ENCODE measurements around the gene ASPSCR1.

ASPSCR1 gene, protein sequence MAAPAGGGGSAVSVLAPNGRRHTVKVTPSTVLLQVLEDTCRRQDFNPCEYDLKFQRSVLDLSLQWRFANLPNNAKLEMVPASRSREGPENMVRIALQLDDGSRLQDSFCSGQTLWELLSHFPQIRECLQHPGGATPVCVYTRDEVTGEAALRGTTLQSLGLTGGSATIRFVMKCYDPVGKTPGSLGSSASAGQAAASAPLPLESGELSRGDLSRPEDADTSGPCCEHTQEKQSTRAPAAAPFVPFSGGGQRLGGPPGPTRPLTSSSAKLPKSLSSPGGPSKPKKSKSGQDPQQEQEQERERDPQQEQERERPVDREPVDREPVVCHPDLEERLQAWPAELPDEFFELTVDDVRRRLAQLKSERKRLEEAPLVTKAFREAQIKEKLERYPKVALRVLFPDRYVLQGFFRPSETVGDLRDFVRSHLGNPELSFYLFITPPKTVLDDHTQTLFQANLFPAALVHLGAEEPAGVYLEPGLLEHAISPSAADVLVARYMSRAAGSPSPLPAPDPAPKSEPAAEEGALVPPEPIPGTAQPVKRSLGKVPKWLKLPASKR

DNA sequence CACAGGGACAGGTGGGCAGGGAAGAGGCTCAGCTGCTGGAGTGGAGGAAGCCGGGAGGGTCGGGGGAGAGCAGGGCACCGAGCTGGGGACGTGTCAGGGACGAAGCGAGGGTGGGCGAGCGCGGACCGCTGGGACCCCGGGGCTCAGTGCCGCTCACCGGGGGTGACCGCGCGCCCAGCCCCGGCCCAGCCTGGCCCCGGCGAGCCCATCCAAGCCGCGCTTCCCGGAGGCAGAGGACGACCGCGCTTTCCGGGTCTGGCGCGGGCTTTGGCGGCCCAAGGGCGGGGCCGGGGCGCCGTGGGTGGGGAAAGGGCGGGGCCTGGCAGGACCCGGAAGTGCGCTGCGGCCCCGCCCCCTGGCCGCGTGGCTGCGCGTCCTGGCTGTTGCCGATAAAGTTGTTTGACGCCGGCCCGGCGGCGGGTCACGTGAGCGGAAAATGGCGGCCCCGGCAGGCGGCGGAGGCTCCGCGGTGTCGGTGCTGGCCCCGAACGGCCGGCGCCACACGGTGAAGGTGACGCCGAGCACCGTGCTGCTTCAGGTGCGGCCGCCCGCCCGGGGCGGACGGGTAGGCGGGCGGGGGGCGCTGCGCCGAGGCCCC lies at the start of gene ASPSCR1:
ASPSCR1 (plus strand) TSS at position 419 of the 598 bp plus-strand sequence; CDS start at position 437, 18 bp downstream.
- DNase-seq: peak; percentile 78

- peak; percentile 84 to 89 for DNase-seq
Measured at GRCh38 chr17:81927653-81928543, 49.5 kb upstream of the ASPSCR1 start, which contains the start of gene MAFG. Gene MAFG, minus strand, starts transcription at chr17:81927735. Its CDS starts 4,550 bp downstream, at chr17:81923185.

DNA sequence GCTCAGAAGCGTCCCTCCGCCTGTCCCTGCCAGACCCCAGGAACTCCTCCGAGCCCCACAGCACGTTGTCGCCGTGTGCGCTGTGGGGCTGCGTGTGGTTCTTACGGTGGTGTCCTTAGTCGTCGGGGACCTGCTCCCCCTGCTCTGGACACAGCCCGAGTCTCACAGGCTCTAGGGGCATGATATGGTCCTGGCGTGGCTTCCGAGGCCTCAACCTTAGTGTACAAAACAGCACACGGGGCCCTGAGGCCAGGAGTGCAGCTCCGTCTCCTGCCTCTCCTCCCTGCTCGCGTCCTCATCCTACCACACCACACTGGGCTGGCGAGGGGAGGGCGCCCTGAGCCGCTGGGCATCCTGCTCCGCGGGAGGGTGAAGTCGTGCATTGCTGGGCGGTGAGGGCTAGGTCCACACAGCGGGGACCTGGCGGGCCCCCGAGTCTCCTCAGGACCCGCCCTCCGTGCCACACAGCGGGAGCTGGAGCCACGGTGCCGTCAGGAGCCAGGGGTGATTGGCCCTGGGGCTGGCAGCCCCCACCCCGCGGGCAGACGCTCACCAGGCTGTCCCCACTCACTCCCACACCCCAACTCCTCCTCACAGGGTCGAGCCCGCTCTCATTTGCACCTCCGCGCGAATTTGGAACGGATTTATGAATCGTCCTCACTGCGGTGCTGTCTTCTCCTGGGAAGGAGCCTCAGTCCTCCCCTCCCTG lies 48.7 kb upstream of the ASPSCR1 start:
- no peak for DNase-seq

GRCh38 chr17:81929253-81930141 lies 47.9 kb upstream of the ASPSCR1 start:
- no peak for DNase-seq

- no peak for DNase-seq
Measured at GRCh38 chr17:81930142-81931125, 47.0 kb upstream of the ASPSCR1 start.

- DNase-seq: no peak
Measured at GRCh38 chr17:81931189-81931556, 46.3 kb upstream of the ASPSCR1 start.

DNA sequence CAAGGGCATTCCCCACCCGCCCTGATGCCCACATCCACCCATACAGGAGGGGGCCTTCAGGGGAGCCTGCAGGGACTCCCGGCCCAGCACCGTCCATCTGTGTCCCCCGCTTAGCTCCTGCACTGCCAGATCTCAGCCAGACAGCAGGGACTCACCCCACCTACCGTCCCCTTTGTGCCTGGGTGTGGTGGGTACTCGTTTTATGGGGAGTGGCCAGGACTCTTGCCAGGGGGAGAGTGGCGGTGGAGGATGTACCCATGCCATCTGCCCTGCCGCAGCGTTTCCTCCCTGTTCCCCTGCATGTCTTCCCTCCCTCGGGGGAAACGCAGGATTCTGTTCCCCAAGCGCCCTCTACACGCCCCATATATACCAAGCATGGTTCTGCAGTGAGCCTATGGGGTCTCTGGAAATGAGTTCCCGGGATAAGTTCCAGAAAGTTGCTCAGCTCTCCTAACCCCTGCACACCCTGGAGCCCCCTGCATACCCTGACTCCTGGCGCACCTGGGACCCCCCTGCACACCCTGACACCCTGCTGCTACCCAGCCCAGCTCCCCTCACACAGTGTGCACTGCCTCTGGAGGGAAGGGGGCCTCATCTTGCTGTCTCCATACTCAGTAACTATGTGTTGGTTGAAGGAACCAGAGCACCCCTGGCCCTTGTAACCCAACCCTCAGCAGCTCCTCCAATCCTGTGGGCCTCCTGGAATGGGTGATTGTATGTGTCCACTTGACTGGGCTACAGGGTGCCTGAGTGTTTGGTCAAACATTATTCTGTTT lies 45.7 kb upstream of the ASPSCR1 start:
- no peak for DNase-seq

GRCh38 chr17:81932333-81932983 lies 45.0 kb upstream of the ASPSCR1 start:
- no peak for DNase-seq

DNA sequence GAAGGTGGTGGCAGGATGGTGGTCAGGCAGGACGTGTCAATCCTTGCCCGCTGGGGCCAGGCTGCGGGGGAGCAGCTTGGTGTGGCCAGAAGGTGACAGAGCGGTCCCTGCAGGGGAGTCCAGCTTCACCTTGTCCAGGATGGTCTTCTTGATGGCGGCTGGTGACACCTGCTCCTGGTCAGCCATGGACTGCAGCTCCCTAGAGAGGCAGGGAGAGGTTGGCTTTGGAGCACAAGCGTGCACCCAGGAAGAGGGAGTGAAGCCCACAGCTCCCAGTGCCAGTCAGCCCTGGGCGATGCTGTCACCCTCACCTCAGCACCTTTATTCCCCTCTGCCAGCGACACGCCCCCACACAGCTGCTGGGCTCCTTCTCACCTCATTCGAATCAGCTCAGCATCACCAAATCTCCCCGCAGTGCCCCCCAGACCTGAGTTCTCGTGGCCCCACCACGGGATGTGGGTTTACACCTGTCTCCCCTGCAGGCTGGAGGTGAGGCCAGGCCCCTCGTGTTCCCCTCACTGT lies 44.2 kb upstream of the ASPSCR1 start:
- no peak for DNase-seq

DNA sequence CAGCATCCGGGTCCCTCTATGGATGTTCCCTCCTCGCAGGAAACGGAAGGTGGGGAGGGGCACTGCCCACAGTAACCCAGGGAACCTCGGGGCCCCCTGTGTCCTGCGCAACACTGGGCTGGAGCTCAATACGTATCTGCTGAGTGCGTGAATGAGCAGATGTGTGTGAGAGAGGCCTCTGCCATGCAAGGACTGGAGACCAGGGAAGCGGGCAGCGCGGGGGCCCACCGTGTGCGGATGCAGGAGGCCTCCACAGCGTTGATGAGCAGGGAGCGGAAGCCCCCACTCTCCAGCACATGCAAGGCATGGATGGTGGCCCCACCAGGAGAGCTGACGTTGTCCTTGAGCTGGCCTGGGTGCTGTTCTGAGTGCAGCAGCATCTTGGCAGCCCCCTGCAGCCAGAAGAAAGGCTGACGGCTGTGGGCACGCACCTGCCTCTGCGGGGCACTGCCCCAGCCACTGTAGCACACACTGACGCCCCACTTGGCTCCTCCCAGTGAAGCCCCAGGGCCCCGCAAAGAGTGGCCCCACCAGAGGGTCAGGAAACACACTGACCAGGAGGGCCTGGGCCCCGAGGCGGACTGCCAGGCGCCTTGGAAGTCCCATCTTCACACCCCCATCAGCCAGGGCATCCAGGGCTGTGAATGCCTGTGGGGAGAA lies 43.2 kb upstream of the ASPSCR1 start:
- no peak for DNase-seq

- no peak for DNase-seq
Measured at GRCh38 chr17:81934850-81935708, 42.4 kb upstream of the ASPSCR1 start.

- no peak for DNase-seq
Measured at GRCh38 chr17:81935709-81936084, 41.7 kb upstream of the ASPSCR1 start.

GRCh38 chr17:81939218-81939617 lies 38.2 kb upstream of the ASPSCR1 start:
- DNase-seq: no peak

- peak; percentile 55 to 61 for DNase-seq
Measured at GRCh38 chr17:81939881-81940385, 37.5 kb upstream of the ASPSCR1 start.

DNA sequence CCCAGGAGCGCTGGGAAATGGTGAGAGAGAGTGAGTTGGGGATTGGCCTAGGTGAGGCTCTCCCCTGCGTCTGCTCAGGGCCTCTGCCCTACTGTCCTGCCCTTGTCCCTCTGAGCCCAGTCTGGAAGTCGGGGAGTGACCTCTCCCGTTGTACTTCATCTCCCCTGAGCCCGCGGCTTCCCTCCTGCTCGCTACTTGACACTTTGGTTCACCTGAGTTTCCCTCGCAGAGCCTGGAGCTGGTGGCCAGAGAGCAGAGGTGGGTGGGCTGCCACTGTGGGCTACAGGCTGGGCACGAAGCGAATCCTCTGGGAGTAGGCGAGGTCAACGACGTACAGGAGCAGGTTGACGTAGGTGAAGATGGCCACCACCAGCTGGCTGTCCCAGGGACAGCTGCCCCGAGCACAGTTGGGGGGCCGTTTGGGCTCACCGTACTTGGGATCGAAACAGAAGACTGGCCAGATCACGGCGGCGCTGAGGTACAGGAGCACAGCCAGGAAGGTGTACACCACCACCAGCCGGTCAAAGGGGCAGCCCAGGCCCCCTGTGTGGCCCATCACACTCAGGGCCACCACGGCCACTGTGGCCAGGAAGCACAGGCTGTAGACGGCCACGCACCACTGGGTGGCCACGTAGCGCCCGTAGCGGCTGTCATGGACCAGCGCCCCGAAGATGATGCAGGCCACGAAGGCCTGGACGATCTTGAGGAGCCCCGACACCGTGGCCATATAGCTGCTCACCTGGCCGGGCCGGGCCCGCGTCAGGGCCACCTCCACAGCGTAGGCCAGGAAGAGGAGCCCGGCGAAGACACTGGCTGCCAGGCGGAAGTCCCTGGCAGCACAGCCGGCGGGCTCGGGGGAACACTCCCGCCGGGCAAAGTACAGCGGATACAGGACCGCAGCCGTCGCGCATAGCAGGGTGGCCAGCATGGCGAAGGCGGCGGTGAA lies 36.6 kb upstream of the ASPSCR1 start:
- no peak for DNase-seq
